GM18502 (cell line): ENCODE measurements around the gene ZNF205.
"Not testable (repeated sequence)": the region's sequence is repeated elsewhere in the genome, so short reads cannot be mapped to it uniquely, and the experiment has no call there.

ENCODE experiments used
- ATAC-seq: cut with Tn5 transposase; IDR thresholded peaks from one replicate; pipeline ENCODE4 v1.9.1; 2021; ENCODE audit warnings: mild to moderate bottlenecking; ENCODE audit not compliant: unreplicated experiment, poor library complexity

ZNF205 gene

GRCh38 chr16:3165111-3165822 lies 52.9 kb downstream of the ZNF205 start:
- no peak for ATAC-seq

DNA sequence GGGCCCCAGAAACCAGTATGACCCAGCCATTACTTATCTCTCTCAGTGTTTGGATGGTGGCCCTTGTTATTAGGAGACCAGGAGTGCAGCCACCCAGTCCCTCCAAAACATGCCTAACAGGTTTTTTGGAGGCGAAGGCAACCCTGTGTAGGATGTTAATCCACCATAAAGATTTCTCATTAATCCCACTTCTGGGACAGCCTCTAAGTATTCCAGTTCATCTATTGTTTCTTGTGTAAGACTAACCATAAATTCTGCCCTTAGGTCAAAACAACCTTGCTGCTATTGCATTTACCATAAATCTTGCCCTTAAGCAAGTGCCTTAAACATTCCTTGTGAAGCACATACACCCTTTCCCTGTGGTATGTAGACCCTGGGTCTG lies 54.1 kb downstream of the ZNF205 start:
- ATAC-seq, result no peak

- ATAC-seq, result not testable (repeated sequence)
These were observed 56.3 kb downstream of the ZNF205 start for GRCh38 chr16:3168729-3169128.
